NCI-H2107 treated with DMSO at 0.1 percent for 48 hours (cell line): ENCODE data around the gene CCHCR1.

Experiments used
- DNase-seq: peaks from one replicate; lab custom pipeline; 2025; ENCODE audit not compliant: unreplicated experiment; lab: John Stamatoyannopoulos, UW

CCHCR1 gene

GRCh38 chr6:31110825-31111582 lies 46.6 kb downstream of the CCHCR1 start:
- DNase-seq = no peak

GRCh38 chr6:31107052-31107451 lies 50.5 kb downstream of the CCHCR1 start:
- DNase-seq = no peak

- DNase-seq = no peak
Observed at GRCh38 chr6:31103136-31103535, 54.5 kb downstream of the CCHCR1 start.

- DNase-seq = no peak
Observed at GRCh38 chr6:31098449-31098938, 59.1 kb downstream of the CCHCR1 start.

DNA sequence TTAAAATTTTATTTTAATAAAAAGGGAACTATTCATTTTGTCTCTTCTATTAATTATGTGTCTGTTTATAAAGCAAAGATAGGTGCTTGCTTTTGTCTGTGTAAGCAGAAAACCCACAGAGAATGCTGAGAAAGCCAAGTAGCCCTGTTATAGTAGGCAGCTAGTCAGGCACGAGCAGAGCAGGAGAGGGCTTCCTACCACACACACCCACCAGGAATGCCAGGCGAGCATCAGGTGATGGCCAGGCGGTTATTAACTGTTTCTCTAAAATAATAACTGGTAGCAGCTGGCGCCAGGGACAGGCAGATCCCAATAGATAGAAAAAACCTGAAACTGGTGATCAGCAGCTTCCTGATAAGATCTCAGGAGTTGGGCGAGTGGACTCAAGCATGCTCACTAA lies 60.9 kb downstream of the CCHCR1 start:
- no peak for DNase-seq

DNA sequence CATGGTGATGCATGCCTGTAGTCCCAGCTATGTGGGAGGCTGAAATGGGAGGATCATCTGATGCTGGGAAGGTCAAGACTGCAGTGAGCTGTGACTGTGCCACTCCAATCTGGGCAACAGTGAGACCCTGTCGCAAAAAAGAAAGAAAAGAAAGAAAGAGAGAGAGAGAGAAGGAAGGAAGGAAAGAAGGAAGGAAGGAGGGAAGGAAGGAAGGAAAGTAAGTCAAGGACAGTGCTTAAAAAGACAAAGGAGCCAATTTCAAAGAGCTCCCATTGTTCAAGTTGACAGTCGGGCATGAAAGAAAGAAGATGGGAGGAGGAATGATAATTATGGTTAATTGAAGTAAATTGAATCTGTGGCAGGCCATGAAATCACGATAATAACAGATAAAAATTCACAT lies 61.4 kb downstream of the CCHCR1 start:
- no peak for DNase-seq

DNA sequence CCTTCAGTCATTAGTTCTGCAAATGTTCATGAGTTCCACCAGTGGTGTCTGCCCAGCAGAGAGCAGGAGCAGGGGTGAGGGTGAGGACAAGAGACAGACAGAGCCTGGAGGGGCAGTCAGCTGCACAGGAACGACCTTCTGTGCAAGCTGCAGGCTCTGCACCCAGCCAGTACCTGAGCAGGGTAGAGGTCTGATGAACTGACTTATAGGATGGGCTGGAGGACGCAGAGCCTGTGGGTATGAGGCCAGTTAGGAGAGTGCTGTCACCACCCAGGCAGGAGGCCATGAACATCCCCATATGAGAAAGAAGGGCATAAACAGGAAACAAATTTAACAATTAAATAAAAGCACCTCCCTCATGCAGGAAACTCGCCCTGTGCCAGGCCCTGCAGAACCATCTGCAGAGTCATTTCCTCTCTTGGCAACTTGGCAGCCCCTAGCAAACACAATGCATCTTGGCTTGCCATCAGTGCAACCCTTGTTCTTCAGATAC lies 63.2 kb downstream of the CCHCR1 start:
- no peak for DNase-seq

DNA sequence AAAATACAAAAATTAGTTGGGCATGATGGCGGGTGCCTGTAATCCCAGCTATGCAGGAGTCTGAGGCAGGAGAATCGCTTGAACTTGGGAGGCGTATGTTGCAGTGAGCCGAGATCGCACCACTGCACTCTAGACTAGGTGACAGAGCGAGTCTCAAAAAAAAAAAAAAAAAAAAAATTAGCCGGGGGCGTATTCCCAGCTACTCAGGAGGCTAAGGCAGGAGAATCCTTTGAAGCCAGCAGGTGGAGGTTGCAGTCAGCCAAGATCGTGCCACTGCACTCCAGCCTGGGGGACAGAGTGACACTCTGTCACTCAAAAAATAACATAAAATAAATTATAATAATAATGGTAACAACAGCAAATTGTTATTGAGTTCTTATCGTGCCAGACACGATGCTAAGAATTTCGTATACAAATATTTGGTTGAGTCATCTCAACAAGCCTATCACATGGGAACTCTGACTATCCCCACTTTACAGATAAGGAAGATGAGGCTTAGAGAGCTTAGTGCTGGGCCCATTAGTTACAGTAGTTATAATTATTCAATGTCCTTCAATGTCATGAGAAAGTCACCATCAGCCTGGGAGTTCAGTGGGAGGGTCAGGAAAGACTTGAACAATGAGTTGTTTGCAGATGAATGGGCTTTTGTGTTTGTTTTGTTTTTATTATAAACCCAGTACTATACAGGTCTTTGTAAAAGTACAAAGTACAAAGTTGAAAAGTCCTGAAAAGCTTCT lies 64.7 kb downstream of the CCHCR1 start:
- DNase-seq = no peak
